Activated CD4-positive, alpha-beta T cell treated with anti-CD3 and anti-CD28 coated beads, Interleukin-10, Interleukin-2, amounts not matched to agents 100 ng/mL and 50 ng/mL, durations not matched to agents 16 hours and 8 hours (primary cell): ENCODE results near the gene SP1.
"Not testable (repeated sequence)": the region's sequence is repeated elsewhere in the genome, so short reads cannot be mapped to it uniquely, and the experiment has no call there.

Experiments
- DNase-seq: peaks from one replicate; pipeline ENCODE4 v3.0.0-alpha.2; 2020

Gene SP1

DNA sequence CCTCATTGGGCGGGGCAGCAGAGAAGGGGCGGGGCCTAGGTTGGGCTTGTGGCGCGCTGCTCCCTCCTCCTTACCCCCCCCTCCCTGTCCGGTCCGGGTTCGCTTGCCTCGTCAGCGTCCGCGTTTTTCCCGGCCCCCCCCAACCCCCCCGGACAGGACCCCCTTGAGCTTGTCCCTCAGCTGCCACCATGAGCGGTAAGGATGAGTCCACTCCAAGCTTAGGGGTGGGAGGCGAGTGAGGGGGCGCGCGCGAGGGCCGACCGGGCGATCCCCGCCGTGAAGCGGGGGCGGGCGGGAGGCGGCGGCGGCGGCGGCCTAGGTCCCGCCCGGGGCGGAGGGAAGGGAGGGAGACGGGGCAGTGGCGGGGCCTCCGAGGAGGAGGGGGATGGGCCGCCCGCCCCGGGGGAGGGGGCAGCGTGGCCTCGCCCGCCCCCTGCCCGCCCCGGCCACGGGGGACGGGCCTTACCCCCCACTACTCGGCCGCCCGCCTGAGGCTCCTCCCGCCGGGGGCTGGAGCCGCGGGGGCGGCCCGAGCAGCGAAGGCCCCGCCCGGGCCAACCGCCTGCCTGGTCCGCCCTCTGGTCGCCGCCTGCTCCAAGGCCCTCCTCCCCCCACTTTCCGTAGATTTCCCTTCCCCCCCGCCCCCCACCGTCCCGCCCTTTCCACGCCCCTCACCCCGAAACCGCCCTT lies at the start of gene SP1:
SP1 (plus strand) TSS at position 73 of the 690 bp plus-strand sequence; CDS start at position 189, 116 bp downstream.
- DNase-seq, result peak; percentile 95

DNA sequence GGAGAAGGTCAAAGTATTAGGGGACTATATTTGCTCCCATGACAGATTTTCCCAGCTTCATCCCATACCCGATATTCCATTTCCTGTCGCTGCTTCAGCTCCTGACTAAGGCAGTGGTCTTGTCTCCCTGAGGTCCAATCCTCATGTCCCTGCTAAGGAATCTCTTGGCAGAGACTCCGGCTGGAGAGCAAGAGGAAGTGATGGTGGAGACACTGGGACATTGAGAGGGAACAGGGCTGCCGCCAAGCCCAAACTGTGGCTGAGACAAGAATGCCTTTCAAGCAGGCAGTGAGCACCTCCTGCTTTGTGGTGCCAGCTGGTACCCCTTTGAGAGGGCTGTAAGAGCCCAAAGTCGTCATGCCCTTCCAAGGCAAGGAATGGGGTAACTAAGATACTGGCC lies 49.3 kb upstream of the SP1 start:
- no peak for DNase-seq

DNA sequence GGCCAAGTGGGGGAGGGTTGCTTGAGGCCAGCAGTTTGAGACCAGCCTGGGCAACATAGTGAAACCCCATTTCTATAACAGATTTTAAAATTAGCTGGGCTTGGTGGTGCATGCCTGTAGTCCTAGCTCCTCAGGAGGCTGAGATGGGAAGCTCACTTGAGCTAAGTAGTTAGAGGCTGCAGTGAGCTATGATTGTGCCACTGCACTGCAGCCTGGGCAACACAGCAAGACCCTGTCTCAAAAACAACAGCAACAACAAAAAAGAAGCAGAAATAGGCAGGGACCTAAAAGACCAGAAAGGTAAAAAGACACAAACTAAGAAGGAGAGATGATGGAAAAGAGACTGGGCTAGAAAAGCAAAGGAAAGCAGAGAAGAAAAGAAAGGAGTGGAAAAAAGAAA lies 47.6 kb upstream of the SP1 start:
- not testable (repeated sequence) for DNase-seq

DNA sequence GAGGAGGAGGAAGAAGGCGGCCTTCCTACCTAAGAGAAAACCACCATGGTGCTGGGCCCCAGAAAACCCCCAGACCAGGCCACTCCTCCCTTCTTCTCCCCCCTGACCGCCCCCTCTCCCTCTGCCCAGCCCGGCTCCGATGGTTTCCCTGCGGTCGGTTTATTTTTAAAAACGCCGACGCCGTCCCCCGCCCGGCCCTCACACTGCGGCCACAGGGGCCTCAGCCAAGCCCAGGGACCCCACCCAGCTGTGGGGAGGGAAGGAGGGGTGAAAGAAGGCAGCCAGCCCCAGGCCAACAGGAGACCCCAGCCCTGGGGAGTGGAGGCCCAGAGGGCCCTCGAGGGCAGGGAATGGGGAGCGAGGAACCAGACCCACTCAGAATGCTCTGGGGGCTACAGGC lies 47.2 kb upstream of the SP1 start:
- DNase-seq, result no peak

DNA sequence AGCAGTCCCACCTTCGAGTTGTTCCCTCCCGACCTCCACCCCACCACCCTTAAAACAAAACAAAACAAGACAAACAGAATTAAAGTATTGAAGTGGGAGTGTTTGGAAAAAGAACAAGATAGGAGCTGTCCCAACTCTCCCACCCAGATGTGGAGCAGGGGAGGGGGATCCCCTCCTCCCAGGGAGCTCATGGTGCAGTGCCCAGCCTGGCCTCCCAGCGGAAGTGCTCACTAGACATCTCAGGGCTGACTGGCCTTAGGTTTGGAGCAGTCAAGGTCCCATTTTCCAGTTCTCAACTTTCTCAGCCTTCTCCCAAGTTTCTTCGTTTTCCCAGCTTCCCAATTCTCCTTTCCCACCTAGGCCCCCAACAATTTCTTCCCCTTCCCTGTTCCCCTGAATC lies 46.7 kb upstream of the SP1 start:
- no peak for DNase-seq

DNA sequence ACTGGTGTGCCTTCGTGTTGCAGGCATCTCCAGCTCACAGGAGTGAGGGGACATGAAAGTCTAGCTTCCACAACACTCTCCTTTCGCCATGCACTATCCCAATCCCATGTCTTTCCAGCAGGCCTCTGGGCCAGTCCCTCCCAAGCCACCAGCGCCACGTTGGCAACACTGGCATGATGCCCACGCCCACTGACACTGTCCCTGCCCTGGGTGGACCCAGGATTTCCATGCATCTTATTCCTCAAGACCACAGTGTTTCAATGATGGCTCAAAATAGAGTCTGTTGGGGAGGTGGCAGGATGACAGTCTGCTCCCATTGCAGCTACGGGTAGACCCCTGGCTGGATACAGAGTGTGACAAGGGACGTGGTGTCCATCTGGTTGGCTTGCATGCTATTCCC lies 46.1 kb upstream of the SP1 start:
- DNase-seq, result no peak

DNA sequence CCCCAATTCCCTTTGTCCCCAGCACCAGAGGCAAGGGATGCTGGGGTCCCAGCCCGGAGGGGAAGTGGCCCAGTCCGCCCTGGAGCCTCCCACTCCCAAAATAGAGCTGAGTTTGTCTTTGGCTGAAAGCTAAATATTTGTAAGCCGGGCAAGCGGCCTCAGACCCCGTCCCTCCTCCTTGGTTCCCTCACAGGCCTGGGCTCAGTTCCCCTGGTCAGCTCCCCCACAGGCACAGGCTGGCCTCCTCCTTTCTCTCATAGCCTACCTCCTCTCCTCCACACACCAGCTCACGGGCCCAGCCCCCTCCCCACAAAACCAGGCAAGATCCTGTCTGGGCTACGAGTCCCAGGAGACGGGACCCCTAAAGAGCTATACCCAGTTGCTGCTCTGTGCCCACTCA lies 45.2 kb upstream of the SP1 start:
- no peak for DNase-seq

DNA sequence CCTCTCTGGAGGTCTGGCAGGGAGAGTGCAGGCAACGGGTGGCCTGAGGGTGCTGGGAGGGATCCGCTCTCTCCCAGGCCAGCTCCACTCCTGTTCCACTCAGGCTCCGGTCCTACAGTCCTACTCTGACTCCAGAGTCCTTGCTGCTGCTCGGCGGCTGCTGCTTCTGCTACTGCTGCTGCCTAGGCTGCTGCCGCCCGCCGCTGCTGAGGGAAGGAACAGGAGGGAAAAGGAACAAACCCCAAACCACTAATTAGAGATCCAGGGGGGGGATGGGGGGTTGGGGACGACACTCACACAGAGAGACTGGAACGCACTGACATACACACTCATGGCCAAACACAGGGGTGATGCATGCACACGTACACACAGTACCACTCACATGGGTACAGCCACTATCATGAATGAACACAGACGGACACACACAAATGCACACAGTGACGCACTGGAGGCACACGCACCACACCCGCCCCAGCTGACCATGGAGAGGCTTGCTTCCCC lies 43.7 kb upstream of the SP1 start, which contains the start of gene SP7:
SP7 (minus strand) TSS at position 174 of the 501 bp plus-strand sequence. CDS start 708 bp downstream, outside the sequence.
- DNase-seq, result no peak

DNA sequence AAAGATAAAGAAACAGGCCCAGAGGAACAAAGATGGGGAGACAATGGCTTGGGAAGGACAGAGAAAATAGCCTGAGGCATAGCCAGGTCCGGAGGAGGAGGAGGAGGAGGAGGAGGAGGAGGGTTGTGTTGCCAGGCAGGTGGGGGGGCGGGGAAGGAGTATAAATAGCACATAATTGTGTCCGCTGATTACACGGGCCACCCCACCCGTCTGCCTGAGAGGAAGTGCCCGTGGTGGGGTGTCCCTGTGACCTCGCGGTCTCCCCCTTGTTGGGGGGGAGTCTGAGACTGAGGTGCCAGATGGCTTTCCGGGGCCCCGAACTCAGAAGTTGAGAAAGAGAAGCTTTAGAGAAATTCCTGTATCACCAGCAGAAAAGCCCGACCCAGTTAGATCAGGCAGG lies 42.0 kb upstream of the SP1 start:
- no peak for DNase-seq

DNA sequence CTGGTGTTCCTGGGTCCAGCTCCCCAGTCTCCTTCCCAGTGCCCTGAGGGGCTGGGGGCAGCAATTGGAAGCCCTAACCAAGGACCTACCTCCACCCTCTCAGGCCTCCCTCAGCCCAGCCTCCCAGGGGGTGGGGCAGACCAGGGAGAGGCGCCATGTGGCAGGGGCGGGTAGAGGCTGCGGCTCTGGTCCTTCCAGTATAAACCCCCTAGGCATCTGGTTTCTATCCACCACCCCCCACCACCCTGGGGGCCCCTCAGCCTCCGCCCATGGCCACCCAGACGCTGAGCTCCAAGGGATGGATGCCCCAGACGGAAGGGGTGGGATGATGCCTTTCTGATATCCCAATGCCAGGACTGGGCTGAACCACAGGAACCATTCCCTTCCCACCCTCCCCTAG lies 41.1 kb upstream of the SP1 start:
- no peak for DNase-seq

DNA sequence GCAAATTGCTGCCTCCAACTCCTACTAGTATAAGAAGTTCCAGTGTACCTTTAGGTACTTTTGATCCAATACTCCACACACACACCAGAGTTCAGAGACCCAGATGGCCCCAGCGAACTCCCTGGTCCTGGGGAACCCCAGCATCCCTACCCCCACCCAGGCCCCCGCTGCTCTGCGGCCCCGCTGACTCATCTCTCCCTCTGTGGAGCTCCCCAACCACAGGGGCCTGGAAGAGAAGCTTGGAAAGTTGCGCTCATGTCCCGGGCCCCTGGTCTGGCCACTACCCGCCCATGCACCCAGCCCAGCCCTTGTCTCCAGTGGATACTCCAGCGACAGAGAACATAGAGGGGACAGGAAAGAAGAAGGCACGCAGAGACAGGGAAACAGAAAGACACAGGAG lies 39.6 kb upstream of the SP1 start:
- no peak for DNase-seq

DNA sequence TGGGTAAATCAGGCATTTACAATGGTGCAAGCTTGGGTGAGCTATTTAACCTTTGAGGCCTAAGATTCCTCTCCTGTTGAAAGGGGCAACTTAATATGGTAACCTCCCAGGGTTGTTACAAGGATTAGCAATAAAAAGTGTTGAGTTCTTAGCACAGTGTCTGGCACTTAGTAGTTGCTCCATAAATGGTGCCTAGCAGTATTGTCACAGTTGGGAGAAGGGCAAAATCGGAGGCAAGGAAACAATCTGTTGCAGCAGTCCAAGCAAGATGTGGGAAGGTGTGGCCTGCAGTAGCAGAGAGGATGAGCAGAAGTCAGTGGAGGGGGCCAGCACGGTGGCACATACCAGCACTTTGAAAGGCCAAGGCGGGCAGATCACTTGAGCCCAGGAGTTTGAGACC lies 36.5 kb upstream of the SP1 start:
- DNase-seq, result no peak

DNA sequence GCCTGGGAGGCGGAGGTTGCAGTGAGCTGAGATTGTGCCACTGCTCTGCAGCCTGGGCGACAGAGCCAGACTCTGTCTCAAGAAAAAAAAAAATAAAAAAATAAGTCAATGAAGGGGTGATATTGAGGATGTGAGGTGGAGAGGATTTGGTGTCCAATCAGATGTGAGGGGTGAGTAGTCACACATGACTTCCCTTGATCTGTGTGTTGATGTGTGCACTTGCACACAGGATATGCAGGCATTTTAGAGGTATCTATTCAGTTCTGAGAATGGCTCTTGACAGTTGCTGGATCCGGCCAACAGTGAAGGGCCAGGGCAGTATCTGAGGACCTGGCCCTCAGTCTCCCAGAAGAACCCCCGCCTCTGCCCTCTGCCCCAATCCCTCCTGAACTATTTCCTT lies 36.0 kb upstream of the SP1 start:
- no peak for DNase-seq

DNA sequence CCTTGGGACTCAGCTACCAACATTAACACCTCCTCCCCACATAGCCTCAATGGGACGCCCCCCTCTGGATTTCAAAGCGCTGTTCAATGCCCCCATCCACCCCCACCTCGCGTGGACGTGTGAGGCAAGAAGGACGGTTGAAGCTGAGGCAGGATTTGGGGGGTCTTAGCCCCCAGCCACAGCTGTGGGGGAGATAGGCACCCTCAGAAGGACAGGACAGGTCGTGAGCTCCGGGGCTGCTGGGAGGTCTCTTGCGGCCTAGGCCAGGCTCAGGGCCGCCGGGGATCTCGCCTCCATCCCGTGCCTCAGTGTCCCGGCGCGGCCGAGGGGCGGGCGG lies 35.5 kb upstream of the SP1 start:
- DNase-seq, result no peak

DNA sequence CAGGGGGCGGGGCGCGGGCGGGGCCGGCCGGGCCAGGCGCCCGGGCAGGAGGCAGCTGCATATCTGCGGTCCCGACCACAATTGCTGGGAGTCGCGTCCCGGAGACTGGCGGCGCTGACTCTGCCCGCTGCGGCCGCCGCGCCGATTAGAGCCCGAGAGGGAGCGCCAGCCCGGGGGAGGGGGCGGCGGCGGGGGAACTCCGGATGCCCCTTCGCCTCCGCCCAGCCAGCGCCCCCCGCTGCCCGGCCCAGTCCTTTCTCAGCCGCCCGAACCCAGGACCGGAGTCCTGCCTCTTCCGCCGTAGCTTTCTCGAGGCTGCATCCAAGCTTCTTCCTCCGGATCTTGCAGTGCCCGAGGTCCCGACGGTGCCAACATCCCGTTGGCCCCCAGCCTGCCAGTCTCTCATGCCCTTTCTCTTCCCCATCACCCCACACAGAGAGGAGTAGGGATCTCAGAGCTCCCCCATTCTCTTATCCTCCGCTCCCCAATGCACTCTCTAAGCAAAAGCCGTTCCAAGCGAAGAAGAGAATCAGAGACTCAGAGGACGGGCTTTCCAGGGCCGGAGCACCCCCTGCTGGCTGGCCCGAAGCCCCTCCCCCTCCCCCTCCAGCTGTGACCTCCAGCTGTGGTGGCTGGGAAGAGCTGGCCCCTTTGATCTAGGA lies 35.0 kb upstream of the SP1 start:
- DNase-seq, result peak; percentile 75

DNA sequence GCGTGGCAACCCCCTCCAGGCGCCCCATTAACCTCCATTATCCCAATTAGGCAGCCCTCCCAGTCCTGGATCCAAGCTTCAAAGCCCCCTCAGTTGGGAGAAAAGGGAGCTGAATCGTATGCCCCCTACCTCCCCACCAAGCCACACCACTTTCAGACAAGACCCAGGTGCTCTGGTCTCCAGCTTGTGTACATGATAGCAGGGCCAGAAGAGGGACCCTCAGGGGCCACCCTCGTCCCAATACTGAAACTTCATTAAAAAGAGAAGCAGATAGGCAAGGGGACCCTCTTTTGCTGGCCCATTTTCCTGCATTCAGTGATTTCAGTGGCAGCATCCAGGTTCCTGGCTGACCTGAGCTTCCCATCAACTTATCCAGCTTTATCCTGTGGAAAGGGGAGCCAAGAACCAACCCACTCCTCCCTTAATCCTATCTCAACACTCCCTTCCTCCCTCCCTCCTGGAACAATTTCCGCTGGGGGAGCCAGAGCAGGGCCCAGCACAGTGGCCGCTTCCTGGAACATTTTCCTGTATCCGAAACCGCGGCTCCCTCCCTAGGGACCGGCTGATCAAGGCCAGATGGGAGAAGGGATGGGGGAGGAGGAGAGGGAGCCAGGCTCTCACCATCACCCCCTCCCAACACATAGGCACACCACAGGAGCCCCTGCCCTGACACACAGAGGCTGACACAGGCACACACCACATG lies 34.3 kb upstream of the SP1 start:
- no peak for DNase-seq

DNA sequence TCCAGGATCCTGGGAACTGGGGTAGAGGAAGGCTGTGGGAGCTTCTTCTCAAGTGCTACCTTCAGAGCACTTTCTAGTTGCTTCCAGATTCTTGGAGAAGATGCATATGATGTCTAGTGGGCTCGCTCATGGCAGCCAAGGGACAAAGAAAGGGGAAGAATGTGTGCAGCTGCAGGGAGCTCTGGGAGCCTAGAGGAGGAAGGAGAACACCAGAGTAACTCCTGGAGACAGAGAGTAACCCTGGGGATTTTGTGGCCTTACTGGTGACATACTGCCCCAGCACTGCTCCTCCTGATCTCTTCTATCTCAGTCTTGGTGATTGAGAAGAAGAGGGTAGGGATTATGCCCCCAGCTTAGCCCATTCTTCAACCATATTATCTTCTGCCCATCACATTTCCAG lies 33.5 kb upstream of the SP1 start:
- DNase-seq, result no peak

DNA sequence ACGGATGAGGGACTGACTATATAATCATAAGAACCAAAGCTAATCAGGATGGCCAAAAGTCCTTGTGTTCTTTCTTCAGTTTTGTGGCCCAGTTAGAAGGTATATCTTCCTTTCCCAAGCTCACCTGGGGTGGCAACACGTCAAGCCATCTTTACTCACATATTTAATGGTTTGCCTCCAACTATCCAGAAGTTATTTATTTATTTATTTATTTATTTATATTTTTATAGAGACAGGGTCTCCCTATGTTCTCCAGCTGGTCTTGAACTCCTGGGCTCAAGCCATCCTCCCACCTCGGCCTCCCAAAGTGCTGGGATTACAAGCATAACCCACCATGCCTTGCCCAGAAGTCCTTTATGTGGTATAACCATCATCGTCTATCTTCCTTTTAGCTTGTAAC lies 32.1 kb upstream of the SP1 start:
- no peak for DNase-seq

DNA sequence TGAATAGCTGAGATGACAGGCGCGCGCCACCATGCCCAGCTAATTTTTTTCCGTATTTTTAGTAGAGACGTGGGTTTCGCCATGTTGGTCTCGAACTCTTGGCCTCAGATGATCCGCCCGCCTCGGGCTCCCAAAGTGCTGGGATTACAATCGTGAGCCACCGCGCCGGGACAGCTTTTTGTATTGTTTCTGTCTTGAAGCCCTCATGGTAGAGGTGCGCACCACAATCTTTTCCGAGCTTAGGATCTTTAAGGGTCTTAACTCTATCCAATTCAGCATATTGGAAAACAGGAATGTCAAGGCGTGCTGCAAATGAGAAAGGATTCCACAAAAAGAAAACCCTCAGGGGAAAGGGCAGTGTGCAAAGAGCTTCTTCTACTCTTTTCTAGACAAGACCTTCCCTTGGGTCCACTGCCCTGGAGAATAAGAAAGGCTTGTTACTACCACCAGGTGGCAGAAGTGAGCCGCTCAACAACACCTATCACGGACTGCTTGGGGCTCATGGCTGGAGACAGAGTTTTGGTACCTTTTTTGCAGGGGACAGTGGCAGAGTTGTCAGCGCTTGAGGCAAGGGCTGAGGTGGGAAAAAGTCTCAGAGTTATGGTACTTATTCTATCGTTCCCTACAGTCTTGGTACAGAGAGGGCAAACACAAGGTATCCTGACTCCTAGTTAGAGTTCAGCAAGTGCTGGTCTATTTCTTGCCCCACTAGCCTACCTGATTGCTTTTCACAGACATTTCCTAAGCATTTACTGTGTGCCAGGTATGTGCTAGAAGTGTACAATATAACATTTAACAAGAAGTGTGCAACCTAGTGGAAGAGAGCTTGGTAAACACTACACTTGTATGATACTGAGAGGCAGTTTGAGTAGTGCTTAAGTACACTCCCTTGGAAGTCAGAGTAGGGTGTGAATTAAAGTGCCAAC lies 27.4 kb upstream of the SP1 start:
- peak; percentile 90 for DNase-seq

DNA sequence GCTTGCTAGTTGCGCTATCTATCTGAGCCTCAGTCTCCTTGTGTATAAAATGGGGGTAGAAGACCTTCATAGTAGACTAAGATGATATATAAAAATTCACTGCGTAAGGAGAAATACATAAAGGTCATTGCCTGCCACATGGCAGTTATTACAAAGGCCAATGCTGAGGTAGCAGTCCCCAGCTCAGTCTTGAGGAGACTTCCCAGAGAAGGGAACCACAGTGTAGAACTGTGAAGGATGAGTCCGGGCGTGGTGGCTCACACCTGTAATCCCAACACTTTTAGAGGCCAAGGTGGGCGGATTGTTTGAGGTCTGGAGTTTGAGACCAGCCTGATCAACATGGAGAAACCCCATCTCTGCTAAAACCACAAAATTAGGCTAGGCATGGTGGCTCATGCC lies 26.7 kb upstream of the SP1 start:
- DNase-seq, result no peak

DNA sequence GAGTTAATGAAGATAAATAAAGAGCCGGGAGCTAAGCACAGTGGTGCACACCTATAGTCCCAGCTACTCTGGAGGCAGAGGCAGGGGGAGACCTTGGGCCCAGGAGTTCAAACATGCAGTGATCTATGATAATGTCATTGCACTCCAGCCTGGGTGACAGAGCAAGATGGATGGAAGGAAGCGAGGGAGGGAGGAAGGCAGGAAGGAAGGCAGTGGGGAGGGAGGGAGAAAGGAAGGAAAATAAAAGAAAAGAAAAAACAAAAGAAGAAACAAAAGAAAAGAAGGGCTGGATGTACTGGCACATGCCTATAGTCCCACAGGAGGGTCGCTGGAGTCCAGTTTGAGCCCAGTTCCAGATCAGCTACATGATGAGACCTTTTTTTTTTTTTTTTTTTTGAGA lies 24.9 kb upstream of the SP1 start:
- no peak for DNase-seq

DNA sequence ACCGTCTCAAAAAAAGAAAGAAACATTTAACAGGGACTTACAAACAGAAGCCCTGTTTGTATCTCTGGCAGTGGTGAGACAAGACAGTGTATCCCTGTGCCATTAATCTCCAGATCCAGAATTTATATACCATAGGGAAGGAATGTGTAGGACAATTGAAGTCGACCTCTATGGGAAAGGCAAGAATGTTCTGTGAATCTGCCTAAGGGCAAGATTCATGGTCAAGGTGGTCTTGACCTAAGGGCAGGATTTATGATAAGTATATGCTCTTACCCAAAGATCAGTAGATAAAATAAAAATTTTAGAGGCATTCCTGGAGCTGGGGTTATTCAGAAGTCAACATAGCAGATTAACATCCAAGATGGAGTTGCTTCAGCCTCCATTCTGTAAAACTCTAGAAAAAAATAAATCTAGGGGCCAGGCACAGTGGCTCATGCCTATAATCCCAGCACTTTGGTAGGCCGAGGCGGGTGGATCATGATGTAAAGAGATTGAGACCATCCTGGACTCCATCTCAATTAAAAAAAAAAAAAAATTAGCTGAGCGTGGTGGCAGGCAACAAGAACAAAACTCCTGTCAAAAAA lies 21.0 kb upstream of the SP1 start:
- DNase-seq, result no peak

DNA sequence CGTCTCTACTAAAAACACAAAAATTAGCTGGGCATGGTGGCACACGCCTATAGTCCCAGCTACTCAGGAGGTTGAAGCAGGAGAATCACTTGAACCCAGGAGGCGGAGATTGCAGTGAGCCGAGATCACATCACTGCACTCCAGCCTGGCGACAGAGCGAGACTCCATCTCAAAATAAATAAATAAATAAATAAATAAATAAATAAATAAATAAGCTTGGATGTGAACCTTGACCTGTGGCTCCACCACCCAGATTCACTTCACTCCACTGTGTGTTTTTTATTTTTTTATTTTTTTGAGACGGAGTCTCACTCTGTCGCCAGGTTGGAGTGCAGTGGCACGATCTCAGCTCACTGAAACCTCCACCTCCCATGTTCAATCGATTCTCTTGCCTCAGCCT lies 18.3 kb upstream of the SP1 start:
- not testable (repeated sequence) for DNase-seq
